Medulla oblongata (tissue), 1 donor: ENCODE measurements around the gene CPEB4.

Source experiments
- DNase-seq: peaks from one replicate; pipeline ENCODE4 v3.0.0-alpha.2; 2015; ENCODE audit errors: extremely low spot score

Gene CPEB4

GRCh38 chr5:173858670-173859407, 29.3 kb upstream of the CPEB4 start:
- DNase-seq: no peak

GRCh38 chr5:173859408-173860159, 28.6 kb upstream of the CPEB4 start:
- no peak for DNase-seq

DNA sequence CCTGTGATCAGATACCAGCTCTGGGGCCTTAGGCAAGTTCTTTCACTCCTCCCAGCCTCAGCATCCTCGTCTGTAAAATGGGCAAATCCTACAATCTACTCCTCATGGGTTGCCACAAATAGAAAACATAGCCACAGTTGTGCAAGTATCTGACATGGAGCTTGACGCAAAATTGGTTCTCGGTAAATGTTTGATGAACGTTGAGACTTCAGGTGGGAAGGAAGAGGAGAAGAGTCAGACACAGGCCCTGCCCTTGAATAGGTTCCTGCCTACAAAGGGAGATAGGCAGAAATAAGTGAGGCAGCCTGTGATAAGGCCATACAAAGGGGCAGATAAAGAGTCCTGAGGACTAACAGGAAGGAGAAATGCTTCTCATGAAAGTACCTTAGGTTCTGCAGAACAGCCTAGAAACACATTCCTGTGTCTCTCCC, 26.1 kb upstream of the CPEB4 start:
- no peak for DNase-seq

GRCh38 chr5:173863359-173863758, 24.8 kb upstream of the CPEB4 start:
- DNase-seq: no peak

DNA sequence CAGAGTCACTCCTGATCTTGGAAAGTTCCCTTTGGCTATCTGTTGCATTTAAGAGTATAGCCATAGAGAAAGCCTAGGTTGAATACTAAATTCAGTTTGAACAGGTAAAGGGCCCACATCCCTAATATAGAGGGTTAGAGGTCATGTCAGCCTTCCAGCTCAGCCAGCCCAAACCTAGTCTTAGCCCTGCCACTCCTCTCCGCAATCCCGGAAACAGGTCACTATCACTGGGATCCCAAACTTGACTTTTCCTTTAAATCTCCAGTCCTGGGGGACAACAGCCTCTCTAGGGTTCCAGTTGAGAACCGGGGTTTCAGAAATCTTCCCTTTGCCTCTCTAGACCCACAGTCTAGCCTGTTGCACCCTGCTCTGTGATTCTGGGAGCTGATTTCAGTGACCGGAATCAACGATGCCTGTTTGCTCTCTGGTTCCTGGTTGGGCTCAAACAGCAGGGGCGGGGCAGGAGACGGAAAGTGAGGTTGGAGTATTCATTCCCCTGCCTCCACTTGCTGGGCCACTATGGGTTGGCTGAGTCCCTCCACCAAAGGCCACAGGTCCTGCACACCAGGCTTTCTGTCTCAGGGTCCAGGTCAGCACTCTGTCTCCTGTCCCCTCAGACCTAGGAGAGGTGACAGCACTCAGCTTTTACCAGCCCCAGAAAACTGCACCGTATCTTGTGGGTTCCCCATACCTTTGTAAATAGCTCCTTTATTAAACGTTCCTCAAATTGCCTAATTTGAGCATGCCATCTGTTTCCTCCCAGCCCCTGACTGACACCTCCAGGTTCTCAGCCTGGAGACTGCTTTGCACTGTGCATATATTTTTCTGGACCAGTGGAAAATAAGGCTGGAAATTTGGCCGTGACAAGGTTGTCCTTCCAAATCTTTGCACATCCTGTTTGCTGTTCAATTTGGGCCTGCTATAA, 23.8 kb upstream of the CPEB4 start:
- DNase-seq: no peak

GRCh38 chr5:173866243-173866857, 21.8 kb upstream of the CPEB4 start:
- DNase-seq: peak; percentile 95

DNA sequence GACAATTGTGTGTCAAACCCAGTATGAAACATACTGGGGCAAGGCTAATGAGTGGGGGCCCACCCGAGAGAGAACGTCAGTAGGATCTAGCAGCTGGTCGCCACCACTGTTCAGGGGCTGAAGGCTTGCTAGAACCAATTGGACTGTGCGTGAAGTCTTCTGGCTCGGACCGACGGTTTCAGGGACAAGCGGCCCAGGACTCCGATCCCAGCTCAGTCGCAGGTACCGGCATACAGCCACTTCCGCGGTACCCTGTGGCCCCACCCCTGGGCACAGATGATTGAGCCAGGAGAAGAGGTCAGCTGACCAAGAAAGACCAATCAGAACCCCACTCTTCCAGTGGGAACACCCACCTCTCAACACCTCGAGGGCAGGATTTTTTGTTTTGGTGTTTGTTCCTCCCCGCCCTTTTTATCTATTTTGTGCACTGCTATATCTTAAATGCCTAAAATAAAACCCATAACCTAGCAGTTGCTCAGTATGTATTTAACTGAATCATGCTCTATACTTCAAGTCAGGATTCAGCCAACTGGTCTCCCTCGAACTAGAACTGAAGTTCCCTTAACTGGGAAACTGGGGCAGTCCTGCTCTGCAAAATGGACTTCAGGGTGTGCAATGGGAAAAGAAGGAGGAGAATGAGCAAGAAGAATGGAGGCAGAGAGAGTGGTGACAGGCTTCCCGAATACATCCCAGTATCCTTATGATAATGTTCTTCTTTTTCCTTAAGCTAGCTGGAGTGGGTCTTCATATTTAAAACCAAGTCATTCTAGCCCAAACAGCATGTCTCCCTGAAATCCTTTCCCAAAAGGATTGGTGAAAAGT, 21.1 kb upstream of the CPEB4 start:
- DNase-seq: peak; percentile 86

- no peak for DNase-seq
These were observed 19.9 kb upstream of the CPEB4 start for GRCh38 chr5:173868096-173868880.

GRCh38 chr5:173869316-173869715, 18.8 kb upstream of the CPEB4 start:
- peak; percentile 94 for DNase-seq

DNA sequence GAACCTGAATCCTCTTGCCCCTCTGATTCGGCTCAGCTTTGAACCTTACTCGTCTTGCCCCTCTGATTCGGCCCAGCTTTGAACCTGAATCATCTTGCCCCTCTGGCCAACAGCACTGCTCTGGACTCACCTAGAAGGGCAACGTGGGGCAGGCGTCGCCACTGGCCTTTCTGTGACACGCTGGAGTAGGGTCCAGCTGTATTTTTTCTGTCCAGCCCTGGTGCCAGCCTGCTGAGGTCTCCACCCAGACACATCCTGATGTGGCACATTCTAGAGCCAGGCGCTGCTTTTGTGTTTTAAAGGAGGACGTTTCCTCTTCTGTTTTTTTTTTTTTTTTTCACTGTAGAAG, 15.2 kb upstream of the CPEB4 start:
- DNase-seq: no peak

- DNase-seq: no peak
These were observed 14.7 kb upstream of the CPEB4 start for GRCh38 chr5:173873306-173873922.

DNA sequence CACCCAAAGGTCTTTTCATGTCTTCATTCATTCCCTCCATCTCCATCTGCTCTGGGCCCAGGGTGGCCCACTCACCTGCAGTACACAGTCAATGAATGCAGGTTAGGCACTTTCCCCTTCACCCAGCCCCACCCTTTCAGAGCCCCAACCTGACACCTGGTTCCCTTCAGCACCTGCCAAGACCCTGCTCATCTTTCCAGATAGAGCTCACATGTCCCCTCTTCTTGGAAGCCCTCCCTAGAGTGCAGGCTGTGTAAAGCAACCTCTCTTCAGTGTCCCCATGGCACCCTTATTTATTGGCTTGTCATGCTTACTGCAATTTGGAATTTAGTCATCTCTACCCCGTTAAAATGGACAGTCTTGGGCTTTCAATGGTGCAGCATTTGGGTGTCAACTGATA, 13.0 kb upstream of the CPEB4 start:
- no peak for DNase-seq

GRCh38 chr5:173878224-173878967, 9.8 kb upstream of the CPEB4 start:
- peak; percentile 64 for DNase-seq

DNA sequence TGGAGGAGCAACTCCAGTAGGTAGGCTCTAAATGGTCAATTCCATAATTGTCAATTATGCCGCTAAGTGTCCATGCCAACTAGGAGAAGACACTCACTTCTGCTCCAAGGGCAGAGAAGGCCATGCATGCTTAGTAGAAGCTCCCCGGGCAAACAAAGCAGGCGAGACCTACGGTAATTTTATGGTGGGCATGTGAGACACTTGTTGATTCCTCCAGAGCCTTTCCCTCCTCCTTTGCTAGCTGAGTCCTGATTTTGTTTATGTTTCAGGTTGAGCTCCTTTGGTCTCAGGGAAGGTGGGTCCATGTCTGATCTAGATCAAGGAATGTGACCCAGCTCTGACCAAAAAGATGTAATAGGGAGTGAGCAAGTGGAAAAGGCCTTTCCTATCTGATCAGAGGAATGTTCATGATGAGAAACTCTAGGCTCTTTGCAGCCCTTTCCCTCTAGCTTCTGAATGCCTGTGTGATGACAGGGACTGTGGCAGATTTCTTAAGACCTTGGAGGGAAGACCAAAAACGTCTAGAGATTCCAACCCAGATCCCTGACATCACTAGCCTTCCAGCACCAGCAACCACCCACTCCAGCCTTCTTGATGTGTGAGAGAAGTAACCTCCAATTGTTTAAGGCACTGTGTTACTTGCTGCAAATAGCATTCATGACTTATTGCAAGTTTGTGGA, 7.7 kb upstream of the CPEB4 start:
- DNase-seq: no peak

DNA sequence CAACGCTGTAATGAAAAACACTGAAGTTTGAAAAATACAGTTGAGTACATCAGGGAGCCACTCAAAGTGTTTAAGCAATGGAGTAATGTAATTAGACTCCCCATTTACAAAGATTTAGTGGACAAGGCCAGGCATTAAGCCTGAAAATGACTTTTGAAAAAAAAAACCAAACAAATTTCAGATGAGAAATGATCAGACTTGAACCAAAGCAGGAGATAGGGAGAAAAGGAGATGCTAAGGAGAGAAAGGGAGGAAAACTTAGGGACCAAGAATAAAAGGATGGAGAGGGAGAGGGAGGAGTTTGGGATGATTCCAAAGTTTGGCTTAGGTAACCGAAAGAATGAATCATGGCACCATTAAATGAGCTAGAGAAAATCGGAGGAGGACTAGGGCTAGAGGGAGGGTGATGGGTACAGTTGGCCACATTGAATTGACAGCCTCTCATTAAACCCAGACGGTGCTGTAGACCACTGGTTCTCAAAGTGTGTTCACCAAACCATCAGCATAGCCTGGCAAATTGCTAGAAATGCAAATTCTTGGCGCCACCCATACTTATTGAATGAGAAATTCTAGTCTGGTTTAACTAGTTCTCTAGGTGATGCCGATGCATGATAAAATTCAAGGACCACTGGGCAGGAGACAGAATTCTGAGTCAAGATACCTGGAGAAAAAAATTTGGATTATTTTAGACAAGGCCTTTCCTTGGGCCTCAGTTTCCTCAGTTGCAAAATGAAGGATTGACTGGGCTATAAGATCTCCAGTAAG, 6.2 kb upstream of the CPEB4 start:
- DNase-seq: no peak

DNA sequence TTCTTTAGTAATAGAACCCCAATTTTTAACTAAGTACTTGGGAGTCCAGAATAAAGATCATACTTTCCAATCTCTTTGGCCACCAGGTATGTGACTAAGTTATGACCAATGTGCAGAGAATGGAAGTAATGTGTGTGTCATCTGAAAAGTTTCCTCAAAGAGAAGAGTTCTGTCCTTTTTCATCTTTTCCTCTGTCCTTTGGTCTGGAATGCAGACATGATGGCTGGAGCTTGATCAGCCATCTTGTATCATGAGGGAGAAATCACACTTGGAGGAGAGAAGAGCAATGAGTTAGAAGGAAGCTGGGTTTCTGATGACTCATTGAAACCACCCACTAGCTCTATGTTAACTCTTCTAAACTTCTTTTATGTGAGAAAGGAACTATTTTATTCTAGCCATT, 5.5 kb upstream of the CPEB4 start:
- DNase-seq: no peak

GRCh38 chr5:173883347-173883924, 4.7 kb upstream of the CPEB4 start:
- DNase-seq: no peak
